K562 (cell line): ENCODE measurements around the gene PCDHB16. TPM values are rescaled to one million over a fixed set of nuclear protein-coding genes. Genes with fewer than 3 reads are reported as not detected.
"Not testable (repeated sequence)": the region's sequence is repeated elsewhere in the genome, so short reads cannot be mapped to it uniquely, and the experiment has no call there.

ENCODE experiments used
- ATAC-seq: fragments of 200-7000 bp; cut with Tn5 transposase; 3 replicates; pipeline ENCODE4 v1.9.1; 2020; ENCODE audit warnings: moderate library complexity
- BruUV-seq: library from RNA; stranded (reverse); fragments of 400-500 nt; replicated peaks from 2 replicates; lab custom pipeline; 2021; lab: Mats Ljungman, UMichigan
- CTCF ChIA-PET: fragments of 300-600 bp; formaldehyde crosslinking; extraction: SDS; loops from one replicate; lab custom pipeline; 2021; ENCODE audit warnings: low intra/inter-chr PET ratio; lab: Yijun Ruan, JAX
- POLR2A ChIA-PET: fragments of 300-600, 350-650 bp; sonication (Branson Sonifier 250); formaldehyde crosslinking; extraction: SDS; loops from one replicate; lab custom pipeline; 2021; ENCODE audit warnings: antibody characterized with exemption, inconsistent platforms; lab: Yijun Ruan, JAX
- DNase-seq, 4 experiments: peaks; one replicate each; pipeline versions ENCODE4 v3.0.0 to v3.0.0-alpha.2; 2011 to 2018; ENCODE audit warnings: low spot score in 3 of 4, mixed read lengths in 3 of 4; ENCODE audit errors: extremely low read depth in 1 of 4
- FAIRE-seq: peaks from 2 replicates; lab custom pipeline; 2011; peaks lifted over from hg19 to GRCh38; lab: Jason Lieb, UNC
- H2AFZ ChIP-seq: 2 replicates; pipeline ENCODE4 v1.6.0; 2011; ENCODE audit warnings: low read depth, low read length, control low read depth, inconsistent platforms
- H3K27ac ChIP-seq: fragments of 200-600 bp; 3 replicates; pipeline ENCODE4 v1.8.0; 2011; ENCODE audit warnings: low read depth, mild to moderate bottlenecking, control low read depth, inconsistent platforms, low read length, moderate library complexity, mixed read lengths; ENCODE audit errors: extremely low read depth
- H3K27me3 ChIP-seq, 2 experiments: fragments of 300-600 bp in 1 of 2; 2 replicates in 1 of 2; 3 replicates in 1 of 2; pipeline versions ENCODE4 v1.6.0 to v1.8.0; 2011; ENCODE audit warnings: inconsistent platforms in 2 of 2, low read length in 2 of 2, mild to moderate bottlenecking in 1 of 2, mixed read lengths in 1 of 2, moderate library complexity in 1 of 2; ENCODE audit not compliant: control insufficient read depth in 2 of 2, insufficient read depth in 2 of 2
- H3K36me3 ChIP-seq: fragments of 300-600 bp; 3 replicates; pipeline ENCODE4 v1.8.0; 2011; ENCODE audit warnings: mild to moderate bottlenecking, low read length, inconsistent platforms; ENCODE audit not compliant: control insufficient read depth, insufficient read depth
- H3K4me1 ChIP-seq, 2 experiments: fragments of 200-600 bp in 1 of 2; replicated peaks in 1 of 2; 2 replicates in 1 of 2; 3 replicates in 1 of 2; pipeline versions ENCODE4 v1.5.1 to v1.8.0; 2011; ENCODE audit warnings: inconsistent platforms in 2 of 2, low read length in 2 of 2, mild to moderate bottlenecking in 1 of 2, mixed read lengths in 1 of 2, moderate library complexity in 1 of 2; ENCODE audit not compliant: control insufficient read depth in 2 of 2, insufficient read depth in 2 of 2
- H3K4me2 ChIP-seq: 2 replicates; pipeline ENCODE4 v1.6.1; 2011; ENCODE audit warnings: low read length, control low read depth, inconsistent platforms, mixed read lengths; ENCODE audit not compliant: insufficient read depth
- H3K4me3 ChIP-seq: fragments of 200-600 bp; sonication (generic), shearing (Covaris generic); 2 replicates; pipeline ENCODE4 v1.5.1; 2016; ENCODE audit warnings: control low read depth, inconsistent platforms
- H3K79me2 ChIP-seq: fragments of 200-600 bp; 3 replicates; pipeline ENCODE4 v1.8.0; 2011; ENCODE audit warnings: low read length, inconsistent platforms; ENCODE audit not compliant: control insufficient read depth, insufficient read depth
- H3K9ac ChIP-seq, 2 experiments: 2 replicates each; pipeline versions ENCODE4 v1.6.0 to v1.6.1; 2011; ENCODE audit warnings: low read depth in 2 of 2, low read length in 2 of 2, control low read depth in 1 of 2, inconsistent platforms in 1 of 2, mild to moderate bottlenecking in 1 of 2, mixed read lengths in 1 of 2; ENCODE audit not compliant: insufficient read depth in 1 of 2
- H3K9me1 ChIP-seq: one replicate; pipeline ENCODE4 v1.6.0; 2011; ENCODE audit warnings: inconsistent platforms, mild to moderate bottlenecking, low read length, moderate library complexity; ENCODE audit not compliant: control insufficient read depth, insufficient read depth
- H3K9me3 ChIP-seq: replicated peaks from 2 replicates; pipeline ENCODE4 v1.5.1; 2011; ENCODE audit warnings: low read depth, low read length, inconsistent platforms; ENCODE audit not compliant: control insufficient read depth, insufficient read depth
- H4K20me1 ChIP-seq: replicated peaks from 2 replicates; pipeline ENCODE4 v1.6.1; 2011; ENCODE audit warnings: low read length, inconsistent platforms, mixed read lengths; ENCODE audit not compliant: control insufficient read depth, insufficient read depth
- CTCF ChIP-seq, 3 experiments: IDR thresholded peaks in 2 of 3; conservative IDR thresholded peaks in 1 of 3; 2 replicates each; pipeline ENCODE4 v1.5.1; 2011 to 2012; ENCODE audit warnings: low read length in 3 of 3, mild to moderate bottlenecking in 3 of 3, control low read depth in 2 of 3, improper control_type of control experiment in 1 of 3, inconsistent platforms in 1 of 3, low read depth in 1 of 3, mixed read lengths in 1 of 3, moderate library complexity in 1 of 3; ENCODE audit not compliant: insufficient read depth in 2 of 3
- CTCFL ChIP-seq: IDR thresholded peaks from 2 replicates; pipeline ENCODE4 v1.6.1; 2011; ENCODE audit warnings: borderline replicate concordance, low read depth, mild to moderate bottlenecking, moderate library complexity, low read length; ENCODE audit not compliant: insufficient read depth, poor library complexity, severe bottlenecking
- GTF2F1 ChIP-seq: IDR thresholded peaks from 2 replicates; pipeline ENCODE4 v1.6.1; 2011; ENCODE audit warnings: low read depth, low read length, improper control_type of control experiment
- HLTF ChIP-seq: fragments of 450-650 bp; IDR thresholded peaks from 2 replicates; pipeline ENCODE4 v1.6.1; 2016
- NRF1 ChIP-seq, 2 experiments: fragments of 450-650 bp; IDR thresholded peaks in 1 of 2; conservative IDR thresholded peaks in 1 of 2; 2 replicates each; pipeline ENCODE4 v1.6.1; 2014; ENCODE audit warnings: mild to moderate bottlenecking in 2 of 2
- RAD21 ChIP-seq, 2 experiments: fragments of 250-450 bp in 1 of 2; fragments of 450-650 bp in 1 of 2; sonication (Bioruptor Pico) in 1 of 2; formaldehyde crosslinking in 1 of 2; IDR thresholded peaks in 1 of 2; conservative IDR thresholded peaks in 1 of 2; 2 replicates each; pipeline versions ENCODE4 v1.4.0 to v1.8.0; 2020 to 2022; ENCODE audit warnings: mild to moderate bottlenecking in 2 of 2, moderate library complexity in 1 of 2
- SRSF3 ChIP-seq: fragments of 200-400 bp; formaldehyde crosslinking; IDR thresholded peaks from 2 replicates; pipeline ENCODE4 v1.6.1; 2016; ENCODE audit warnings: mild to moderate bottlenecking, low read length, moderate library complexity; ENCODE audit not compliant: insufficient read depth
- TEAD2 ChIP-seq: fragments of 450-650 bp; IDR thresholded peaks from 2 replicates; pipeline ENCODE4 v1.6.1; 2016; ENCODE audit warnings: missing genetic modification characterization, control low read depth, missing compliant biosample characterization
- ZNF274 ChIP-seq: IDR thresholded peaks from 2 replicates; pipeline ENCODE4 v1.6.1; 2011; ENCODE audit warnings: low read depth, mild to moderate bottlenecking, low read length, moderate library complexity, borderline replicate concordance
- WGBS: fragments of 100-300 bp; shearing (Covaris generic); methylation state at CpG from one replicate; pipeline ENCODE4 v1.1.6; 2016; ENCODE audit warnings: low coverage, mixed read lengths; ENCODE audit not compliant: insufficient coverage; ENCODE audit errors: missing lambda C conversion rate; 5-methylcytosine and 5-hydroxymethylcytosine counted together
- in situ Hi-C: fragments of 300-500 bp; cut with MboI; formaldehyde crosslinking; loops from 4 replicates; pipeline ENCODE4 v1.15.0; 2018; ENCODE audit warnings: inconsistent platforms, mixed read lengths
- intact Hi-C: fragments of 100-400 bp; cut with micrococcal nuclease; formaldehyde crosslinking; loops from 2 replicates; pipeline ENCODE4 v1.14.2; 2022
- polyA plus RNA-seq, 8 experiments: library from polyadenylated mRNA; depleted of rRNA in 4 of 8; stranded (reverse) in 5 of 8; unstranded in 3 of 8; fragments of >200 nt; fragmentation: Nextera tagmentation in 2 of 8; fragmentation: Illumina TruSeq in 1 of 8; extraction: Ambion mirVana in 2 of 8; extraction: Trizol in 1 of 8; gene quantifications; 2 replicates each; pipeline versions ENCODE4 v1.2.1 to v1.2.3, GENCODE V29; 2011 to 2014; ENCODE audit warnings: inconsistent platforms in 1 of 8, missing spikeins in 1 of 8
- total RNA-seq, 7 experiments: library from RNA; depleted of rRNA in 6 of 7; stranded (reverse); fragments of >200 nt in 6 of 7; fragmentation: Illumina TruSeq in 2 of 7; extraction: Trizol in 2 of 7; gene quantifications; 2 replicates each; pipeline versions ENCODE4 v1.2.1 to v1.2.3, GENCODE V29; 2011 to 2021; ENCODE audit warnings: low replicate concordance in 1 of 7

The PCDHB16 gene
- total and polyA plus RNA-seq, 9 of the 15 experiments (the other 6 are each of a cell fraction or from before 2014, with no cell fraction given) = not detected

GRCh38 chr5:141192110-141192725, 10.0 kb downstream of the PCDHB16 start, which contains the start of gene PCDHB10:
TSS of gene PCDHB10 (plus strand) at chr5:141192353. CDS start at chr5:141192553, 200 bp downstream.
- Histone ChIP-seq H3K27me3 (no peaks in the 10 kb centered on the region; a peak in 1 of 5 replicates), H3K9me1 (no peaks in the 10 kb centered on the region), H3K9ac (no peak within 1 kb of the TSS), H3K4me2 (no peak within 1 kb of the TSS), H3K4me3 (no peak within 1 kb of the TSS), H3K4me1 (no peaks in the 10 kb centered on the region), H3K9me3 (no peaks in the 10 kb centered on the region), H2AFZ (no peak within 1 kb of the TSS), H3K79me2 (no peaks in the 10 kb centered on the region), H3K27ac (no peak within 1 kb of the TSS), H3K36me3 (no peaks in the 10 kb centered on the region), H4K20me1 (no peaks in the 10 kb centered on the region)
- TF ChIP-seq GTF2F1 (no peak), HLTF (no peak), ZNF274 (no peak), CTCFL (peak; percentile 38), NRF1 (conservative IDR thresholded peaks at IDR 0.05 in 1 of 2, IDR thresholded peaks at IDR 0.05 in 1 of 2) (no peak), SRSF3 (no peak), TEAD2 (tag) (no peak), RAD21 (CRISPR knock-in tag; conservative IDR thresholded peaks at IDR 0.05 in 1 of 2, IDR thresholded peaks at IDR 0.05 in 1 of 2) (peak; percentile 9 to 29; a peak in 1 of 4 replicates), CTCF (IDR thresholded peaks at IDR 0.05 in 2 of 3, conservative IDR thresholded peaks at IDR 0.05 in 1 of 3; ENCODE audit: insufficient read depth in 2 of 3, low read depth in 1 of 3, low read length in 3 of 3) (peak; percentile 40 to 72 (median 62); a peak in 5 of 6 replicates)
- intact Hi-C loops = no loop called here
- WGBS = under 1% methylated on average over 9 of the region's 10 CpGs
- FAIRE-seq (peak; percentile 71), ATAC-seq (peak; percentile 83), DNase-seq (peak; percentile 32 to 52 (median 38))
- no TSS peak for BruUV-seq
- CTCF ChIA-PET = interaction anchor here (1.1 kb wide), 1 partner anchor 369 kb away, joined by 3 read pairs; no protein-coding TSS in a partner anchor
- POLR2A ChIA-PET = no interaction called here
- in situ Hi-C loops = no loop called here

GRCh38 chr5:141194332-141194731, 12.1 kb downstream of the PCDHB16 start:
- WGBS = 13% methylated on average over 3 of the region's 37 CpGs
- DNase-seq, H3K9ac ChIP-seq, H3K4me2 ChIP-seq, intact Hi-C loops, ATAC-seq, H3K36me3 ChIP-seq, H3K9me1 ChIP-seq, H2AFZ ChIP-seq, H4K20me1 ChIP-seq, H3K27me3 ChIP-seq, H3K4me3 ChIP-seq, POLR2A ChIA-PET, in situ Hi-C loops, FAIRE-seq, CTCF ChIA-PET, H3K9me3 ChIP-seq, H3K79me2 ChIP-seq, H3K27ac ChIP-seq, BruUV-seq, H3K4me1 ChIP-seq: not testable (repeated sequence)
